ENCODE measurements around the gene HLF.

- no peak for TF ChIP-seq CTCF (IDR thresholded peaks at IDR 0.05; ENCODE audit: low read length)
- TF ChIP-seq EZH2 (optimal IDR thresholded peaks at IDR 0.05; ENCODE audit: low read depth, low read length) = no peak
Measured at GRCh38 chr17:55237268-55237667, 27.5 kb upstream of the HLF start.

Measured in MM.1S (cell line).